Activated CD4-positive, alpha-beta T cell treated with anti-CD3 and anti-CD28 coated beads for 1 hour (primary cell): Measurements from ENCODE around the gene RGPD8.

Experiments
- DNase-seq: peaks from one replicate; pipeline ENCODE4 v3.0.0-alpha.2; 2020

RGPD8 gene

GRCh38 chr2:112322919-112323318, 110.5 kb downstream of the RGPD8 start:
- no peak for DNase-seq

- DNase-seq, result no peak
These were observed 111.8 kb downstream of the RGPD8 start for GRCh38 chr2:112321375-112322320.
